Type B pancreatic cell (in vitro differentiated cells): ENCODE results near the gene ABHD14A. TPM values are rescaled to one million over a fixed set of nuclear protein-coding genes. Genes with fewer than 3 reads are reported as not detected.

Experiments used
- DNase-seq: peaks from one replicate; pipeline ENCODE4 v3.0.0; 2021; ENCODE audit warnings: mixed read lengths; ENCODE audit not compliant: unreplicated experiment; ENCODE audit errors: extremely low spot score
- H3K27ac Mint-ChIP-seq: 2 replicates; pipeline ENCODE4 v1.8.0; 2021; ENCODE audit warnings: mild to moderate bottlenecking, mixed read lengths
- H3K27me3 Mint-ChIP-seq: 2 replicates; pipeline ENCODE4 v1.8.0; 2021; ENCODE audit warnings: mixed read lengths
- H3K36me3 Mint-ChIP-seq: 2 replicates; pipeline ENCODE4 v1.8.0; 2021; ENCODE audit warnings: mixed read lengths
- H3K4me1 Mint-ChIP-seq: one replicate; pipeline ENCODE4 v1.8.0; 2021; ENCODE audit warnings: mixed read lengths; ENCODE audit not compliant: unreplicated experiment
- H3K4me3 Mint-ChIP-seq: 2 replicates; pipeline ENCODE4 v1.8.0; 2021; ENCODE audit warnings: mild to moderate bottlenecking, mixed read lengths
- H3K9me3 Mint-ChIP-seq: 2 replicates; pipeline ENCODE4 v1.8.0; 2021; ENCODE audit warnings: mixed read lengths
- CTCF ChIP-seq: fragments of 200-600 bp; sonication (generic); conservative IDR thresholded peaks from 2 replicates; pipeline ENCODE4 v1.5.0; 2021; ENCODE audit warnings: antibody characterized with exemption, mild to moderate bottlenecking
- total RNA-seq: library from RNA; stranded (reverse); gene quantifications from 2 replicates; pipeline ENCODE4 v1.2.1, GENCODE V29; 2021; ENCODE audit warnings: low replicate concordance

The ABHD14A gene
- total RNA-seq, 1 donor from 2014 or later: 16.6 TPM

- H3K27me3 Mint-ChIP-seq: no peaks in the 10 kb centered on the region
- H3K27ac Mint-ChIP-seq: no peak overlapping the region
- no peak for DNase-seq
- no peak overlapping the region for H3K4me3 Mint-ChIP-seq
- peaks cover 43% of the 10 kb centered on the region for H3K4me1 Mint-ChIP-seq
- H3K9me3 Mint-ChIP-seq: no peaks in the 10 kb centered on the region
- no peaks in the 10 kb centered on the region for H3K36me3 Mint-ChIP-seq
- TF ChIP-seq CTCF: no peak
Observed at GRCh38 chr3:52024765-52025452, 50.0 kb downstream of the ABHD14A start.

- H3K36me3 Mint-ChIP-seq: no peaks in the 10 kb centered on the region
- H3K27me3 Mint-ChIP-seq: no peaks in the 10 kb centered on the region
- no peak overlapping the region for H3K4me3 Mint-ChIP-seq
- no peaks in the 10 kb centered on the region for H3K9me3 Mint-ChIP-seq
- peaks cover 43% of the 10 kb centered on the region for H3K4me1 Mint-ChIP-seq
- TF ChIP-seq CTCF: no peak
- DNase-seq: no peak
- H3K27ac Mint-ChIP-seq: no peak overlapping the region
Observed at GRCh38 chr3:52025453-52025852, 50.6 kb downstream of the ABHD14A start.

GRCh38 chr3:52026041-52026440, 51.2 kb downstream of the ABHD14A start:
- H3K9me3 Mint-ChIP-seq: no peaks in the 10 kb centered on the region
- DNase-seq: no peak
- no peaks in the 10 kb centered on the region for H3K36me3 Mint-ChIP-seq
- no peak overlapping the region for H3K4me3 Mint-ChIP-seq
- H3K4me1 Mint-ChIP-seq: peaks cover 43% of the 10 kb centered on the region
- no peak overlapping the region for H3K27ac Mint-ChIP-seq
- TF ChIP-seq CTCF: no peak
- H3K27me3 Mint-ChIP-seq: no peaks in the 10 kb centered on the region

- Mint-ChIP-seq H3K27ac (no peak overlapping the region), H3K9me3 (no peaks in the 10 kb centered on the region)
- TF ChIP-seq CTCF: no peak
Observed at GRCh38 chr3:52028572-52028971, 53.7 kb downstream of the ABHD14A start.

DNA sequence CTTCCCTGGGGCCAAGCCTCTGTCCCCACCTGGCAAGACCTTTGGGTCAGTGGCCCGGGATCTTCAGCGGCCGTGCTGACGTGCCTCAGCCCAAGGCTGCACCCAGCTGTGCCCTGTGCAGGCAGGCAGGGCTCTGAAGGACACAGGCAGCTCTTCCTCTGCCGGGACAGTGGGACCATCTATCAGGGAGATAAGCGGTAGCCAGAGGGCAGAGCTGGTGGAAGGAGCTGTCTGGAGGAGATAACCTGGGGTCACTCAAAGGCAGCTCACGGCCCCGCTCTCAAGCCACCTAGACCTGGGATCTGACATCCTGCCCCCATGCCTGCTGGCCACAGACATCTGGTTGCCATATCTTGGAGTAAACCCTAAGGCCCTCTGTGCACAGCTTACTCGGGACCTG, 54.2 kb downstream of the ABHD14A start:
- no peaks in the 10 kb centered on the region for H3K27me3 Mint-ChIP-seq
- no peaks in the 10 kb centered on the region for H3K36me3 Mint-ChIP-seq
- DNase-seq: no peak
- no peak overlapping the region for H3K27ac Mint-ChIP-seq
- H3K4me3 Mint-ChIP-seq: no peak overlapping the region
- no peaks in the 10 kb centered on the region for H3K9me3 Mint-ChIP-seq
- TF ChIP-seq CTCF: no peak
- H3K4me1 Mint-ChIP-seq: peaks cover 22% of the 10 kb centered on the region

More at GRCh38 chr3:52028572-52028971, 53.7 kb downstream of the ABHD14A start:
- Mint-ChIP-seq H3K4me3 (no peak overlapping the region), H3K36me3 (no peaks in the 10 kb centered on the region), H3K4me1 (peaks cover 23% of the 10 kb centered on the region), H3K27me3 (no peaks in the 10 kb centered on the region)
- no peak for DNase-seq
